GM19043 (cell line): ENCODE results near the gene DYNC1LI2.
"Not testable (repeated sequence)": the region's sequence is repeated elsewhere in the genome, so short reads cannot be mapped to it uniquely, and the experiment has no call there.

Source experiments
- ATAC-seq: cut with Tn5 transposase; IDR thresholded peaks from one replicate; pipeline ENCODE4 v1.9.1; 2021; ENCODE audit warnings: low read depth; ENCODE audit not compliant: unreplicated experiment

DYNC1LI2 gene

GRCh38 chr16:66751303-66751991 is at the start of gene DYNC1LI2:
DYNC1LI2 (minus strand) TSS chr16:66751609; CDS start chr16:66751591, 18 bp downstream.
- peak; percentile 86 for ATAC-seq

GRCh38 chr16:66800856-66801255 is 49.4 kb upstream of the DYNC1LI2 start:
- ATAC-seq = no peak

DNA sequence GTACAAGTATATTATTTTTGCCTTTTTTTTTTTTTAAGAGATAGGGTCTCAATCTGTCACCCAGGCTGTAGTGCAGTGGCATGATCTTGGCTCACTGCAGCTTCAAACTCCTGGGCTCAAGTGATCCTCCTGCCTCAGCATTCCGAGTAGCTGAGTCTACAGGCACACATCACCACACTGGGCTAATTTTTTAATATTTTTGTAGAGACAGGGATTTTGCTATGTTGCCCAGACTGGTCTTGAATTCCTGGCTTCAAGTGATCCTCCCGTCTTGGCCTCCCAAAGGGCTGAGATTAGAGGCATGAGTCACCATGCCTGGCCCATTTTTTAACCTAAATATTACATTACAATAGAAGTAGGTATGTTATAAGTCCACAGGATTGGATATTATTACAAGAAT is 46.8 kb upstream of the DYNC1LI2 start:
- no peak for ATAC-seq

GRCh38 chr16:66793984-66794383 is 42.6 kb upstream of the DYNC1LI2 start:
- ATAC-seq = not testable (repeated sequence)

- ATAC-seq = no peak
Measured at GRCh38 chr16:66790130-66790733, 38.8 kb upstream of the DYNC1LI2 start.

DNA sequence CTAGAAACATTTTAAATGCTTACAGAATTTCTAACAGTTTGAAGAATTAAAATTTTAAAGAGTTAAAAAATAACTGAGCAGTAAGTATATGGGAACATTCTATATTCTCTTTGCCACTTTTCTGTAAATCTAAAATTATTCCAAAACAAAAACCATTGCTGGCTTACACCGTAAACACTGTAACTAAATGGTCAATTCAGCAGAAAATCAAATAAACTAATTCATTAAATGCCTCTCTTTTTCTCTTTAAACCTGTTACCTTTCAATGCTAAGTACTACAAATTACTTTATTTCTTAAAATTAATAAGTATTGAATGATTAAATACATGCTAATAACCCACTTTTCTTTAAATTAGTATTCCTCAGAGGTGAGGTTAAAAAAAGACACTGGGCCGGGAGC is 36.0 kb upstream of the DYNC1LI2 start:
- ATAC-seq = no peak

- ATAC-seq = no peak
Measured at GRCh38 chr16:66786551-66786950, 35.1 kb upstream of the DYNC1LI2 start.

DNA sequence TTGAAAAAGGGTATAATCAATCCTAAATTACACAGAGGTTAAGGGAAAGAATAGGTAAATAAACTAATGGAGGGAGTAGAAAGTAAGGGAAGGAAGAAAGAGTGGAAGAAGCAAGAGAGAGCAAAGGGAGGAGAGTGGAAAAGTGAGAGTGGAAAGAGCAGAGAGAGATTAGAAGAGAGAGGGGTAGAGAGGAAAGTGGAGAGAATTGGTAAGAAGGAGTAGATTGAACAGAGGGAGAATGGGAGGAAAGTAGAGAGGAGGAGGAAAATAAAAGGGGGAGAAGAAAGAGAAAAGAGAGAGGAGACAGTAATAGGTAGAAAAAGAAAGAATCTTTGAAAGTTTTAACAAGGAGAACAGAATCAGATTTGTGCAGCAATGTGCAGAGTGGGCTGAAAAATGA is 25.0 kb upstream of the DYNC1LI2 start:
- ATAC-seq = no peak

GRCh38 chr16:66774981-66775380 is 23.6 kb upstream of the DYNC1LI2 start:
- no peak for ATAC-seq

GRCh38 chr16:66758086-66758485 is 6.7 kb upstream of the DYNC1LI2 start:
- no peak for ATAC-seq

- no peak for ATAC-seq
Measured at GRCh38 chr16:66754819-66755218, 3.4 kb upstream of the DYNC1LI2 start.

GRCh38 chr16:66754211-66754610 is 2.8 kb upstream of the DYNC1LI2 start:
- ATAC-seq = no peak

DNA sequence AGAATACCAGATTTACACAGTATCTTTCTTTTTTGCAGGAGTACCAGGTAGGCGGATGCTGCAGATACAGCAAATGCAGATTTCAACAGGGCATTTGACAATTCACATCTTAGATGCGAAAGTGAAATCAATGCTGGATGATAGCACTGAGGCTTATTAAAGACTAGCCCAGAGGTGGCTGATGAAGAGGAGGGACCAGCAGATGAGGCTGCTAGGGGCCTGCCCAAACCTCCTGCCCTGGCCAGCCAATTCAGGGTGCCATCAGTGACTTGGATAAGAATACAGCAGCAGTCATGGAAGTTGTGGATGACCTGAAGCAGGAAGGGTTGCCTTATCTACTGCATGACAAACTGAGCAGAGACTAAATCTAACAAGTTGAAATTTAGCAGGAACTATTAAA is 1.5 kb upstream of the DYNC1LI2 start:
- no peak for ATAC-seq

DNA sequence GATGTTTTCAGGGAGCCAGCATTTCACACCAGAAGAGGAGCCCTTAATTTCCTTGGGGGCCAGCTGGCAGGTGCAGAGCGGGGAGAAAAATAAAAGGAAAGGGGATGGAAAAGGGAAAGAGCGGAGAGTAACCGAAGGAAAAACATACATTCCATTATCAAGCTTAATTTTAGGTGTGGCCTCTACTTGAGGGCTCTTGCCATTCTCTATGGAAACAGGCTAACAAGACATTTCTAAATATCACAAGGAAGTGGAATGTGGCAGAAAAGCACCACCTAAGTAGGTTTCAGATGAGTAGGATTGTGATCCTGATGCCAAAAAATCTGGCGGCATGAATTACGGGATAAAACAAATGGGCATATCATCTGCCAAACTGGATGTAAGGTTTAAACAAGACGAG is 970 bp upstream of the DYNC1LI2 start:
- no peak for ATAC-seq

GRCh38 chr16:66751992-66752322 is 548 bp upstream of the DYNC1LI2 start:
- no peak for ATAC-seq

DNA sequence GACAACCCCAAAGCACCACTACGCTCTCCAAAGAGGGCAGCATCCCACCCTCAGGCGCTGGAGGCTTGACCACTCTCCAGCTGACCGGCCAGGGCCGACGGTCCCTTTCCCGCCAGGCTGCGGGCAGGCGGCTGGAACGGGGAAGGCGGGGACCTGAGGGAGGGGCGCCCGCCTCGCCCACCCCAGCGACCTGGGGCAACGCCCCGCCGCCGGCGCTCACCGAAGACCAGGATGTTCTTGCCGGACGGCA is 431 bp downstream of the DYNC1LI2 start:
- no peak for ATAC-seq

GRCh38 chr16:66750279-66751052 is 943 bp downstream of the DYNC1LI2 start:
- ATAC-seq = no peak

DNA sequence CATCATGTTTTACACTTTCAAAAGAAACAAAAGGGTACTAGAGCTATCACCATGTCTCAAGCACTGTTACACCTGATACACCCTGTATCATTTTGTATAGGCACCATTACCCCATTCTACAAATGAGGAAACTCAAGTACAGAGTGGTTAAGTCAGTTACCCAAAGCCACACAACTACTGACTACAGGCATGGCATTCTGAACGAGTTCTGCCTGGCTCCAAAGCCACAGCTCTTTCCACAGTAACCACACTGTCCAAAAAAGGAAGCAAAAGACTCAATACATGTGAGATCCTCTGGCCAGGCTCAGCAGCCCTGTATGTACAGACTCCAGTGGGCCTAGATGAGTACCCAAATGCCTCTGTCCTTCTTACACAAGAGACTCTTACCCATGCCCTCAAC is 4.7 kb downstream of the DYNC1LI2 start:
- ATAC-seq = peak; percentile 44

DNA sequence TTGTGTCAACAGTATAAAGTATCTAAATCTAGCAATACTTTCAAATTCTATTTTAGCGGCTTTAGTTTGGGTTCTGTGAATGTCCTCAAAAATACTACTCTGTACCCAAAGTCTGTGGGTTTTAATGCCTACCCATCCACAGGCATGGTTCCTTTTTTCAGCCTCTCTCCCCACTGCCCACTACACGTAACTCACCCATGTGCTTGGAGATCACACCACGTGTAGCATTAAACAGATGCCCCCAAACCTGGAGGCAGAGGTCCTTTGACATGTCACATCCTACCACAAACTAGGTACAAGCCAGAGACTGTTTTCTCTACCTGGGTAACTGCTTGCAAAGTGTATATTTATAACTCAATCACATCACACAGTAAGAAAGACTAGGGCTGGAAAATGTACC is 5.4 kb downstream of the DYNC1LI2 start:
- no peak for ATAC-seq

DNA sequence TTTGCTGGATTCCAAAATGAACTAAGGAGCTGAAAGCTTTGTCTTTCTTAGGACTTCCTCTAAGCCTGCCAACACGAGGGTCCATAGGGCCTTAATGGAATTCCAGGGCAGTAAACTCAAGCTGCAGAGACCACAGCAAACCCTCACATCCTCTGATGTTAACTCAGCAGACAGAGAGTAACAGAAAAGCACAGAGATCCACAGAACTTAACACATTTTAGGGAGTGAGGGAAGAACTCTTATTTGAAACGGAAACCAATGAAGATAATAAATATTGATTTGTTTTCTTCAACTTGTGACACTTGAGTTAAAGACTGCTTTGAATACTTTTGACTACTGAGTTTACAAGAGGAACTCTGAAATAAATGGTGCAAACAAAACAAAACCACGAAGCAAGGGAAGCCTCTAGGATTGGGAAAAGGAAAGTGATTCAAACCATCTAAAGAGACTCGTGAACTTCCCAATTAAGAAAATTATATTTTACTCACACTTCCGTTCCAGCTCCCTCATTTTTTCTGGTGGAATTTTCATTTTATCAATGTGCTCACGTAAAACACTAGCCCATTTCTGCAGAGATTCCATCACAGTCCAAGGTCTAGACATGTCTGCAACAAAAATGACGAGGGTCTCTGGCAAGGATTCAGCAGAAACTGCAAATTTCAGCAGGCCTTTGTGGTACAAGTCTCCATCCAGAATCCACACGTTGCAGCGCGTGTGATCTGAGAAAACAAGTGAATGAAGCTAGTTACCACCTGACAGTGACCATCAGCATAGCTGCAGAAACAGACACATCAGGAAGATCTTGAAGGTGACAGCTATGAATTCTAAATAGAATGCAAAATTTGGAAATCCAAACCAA is 9.2 kb downstream of the DYNC1LI2 start:
- ATAC-seq = no peak
